GM20000 (cell line): ENCODE results near the gene NFIB.

ENCODE experiments used
- DNase-seq: peaks from one replicate; pipeline ENCODE4 v3.0.0; 2012; ENCODE audit warnings: low spot score
- CTCF ChIP-seq: IDR thresholded peaks from 2 replicates; pipeline ENCODE4 v1.5.1; 2012; ENCODE audit warnings: mild to moderate bottlenecking, control low read depth; ENCODE audit errors: extremely low read depth, missing control alignments

NFIB gene

GRCh38 chr9:14344053-14344524, 30.1 kb upstream of the NFIB start:
- no peak for TF ChIP-seq CTCF
- DNase-seq: no peak

- DNase-seq: no peak
- TF ChIP-seq CTCF: no peak
Observed at GRCh38 chr9:14343261-14344031, 29.5 kb upstream of the NFIB start.

GRCh38 chr9:14342736-14343135, 28.8 kb upstream of the NFIB start:
- no peak for DNase-seq
- no peak for TF ChIP-seq CTCF

- no peak for DNase-seq
- TF ChIP-seq CTCF: no peak
Observed at GRCh38 chr9:14341437-14342122, 27.6 kb upstream of the NFIB start.

GRCh38 chr9:14340994-14341393, 27.1 kb upstream of the NFIB start:
- no peak for DNase-seq
- no peak for TF ChIP-seq CTCF

GRCh38 chr9:14340219-14340873, 26.4 kb upstream of the NFIB start:
- DNase-seq: no peak

More at GRCh38 chr9:14340219-14340873, 26.4 kb upstream of the NFIB start:
- TF ChIP-seq CTCF: no peak
